Measurements from ENCODE around the gene ACOT4.
"Not testable (repeated sequence)": the region's sequence is repeated elsewhere in the genome, so short reads cannot be mapped to it uniquely, and the experiment has no call there.

The ACOT4 gene

DNA sequence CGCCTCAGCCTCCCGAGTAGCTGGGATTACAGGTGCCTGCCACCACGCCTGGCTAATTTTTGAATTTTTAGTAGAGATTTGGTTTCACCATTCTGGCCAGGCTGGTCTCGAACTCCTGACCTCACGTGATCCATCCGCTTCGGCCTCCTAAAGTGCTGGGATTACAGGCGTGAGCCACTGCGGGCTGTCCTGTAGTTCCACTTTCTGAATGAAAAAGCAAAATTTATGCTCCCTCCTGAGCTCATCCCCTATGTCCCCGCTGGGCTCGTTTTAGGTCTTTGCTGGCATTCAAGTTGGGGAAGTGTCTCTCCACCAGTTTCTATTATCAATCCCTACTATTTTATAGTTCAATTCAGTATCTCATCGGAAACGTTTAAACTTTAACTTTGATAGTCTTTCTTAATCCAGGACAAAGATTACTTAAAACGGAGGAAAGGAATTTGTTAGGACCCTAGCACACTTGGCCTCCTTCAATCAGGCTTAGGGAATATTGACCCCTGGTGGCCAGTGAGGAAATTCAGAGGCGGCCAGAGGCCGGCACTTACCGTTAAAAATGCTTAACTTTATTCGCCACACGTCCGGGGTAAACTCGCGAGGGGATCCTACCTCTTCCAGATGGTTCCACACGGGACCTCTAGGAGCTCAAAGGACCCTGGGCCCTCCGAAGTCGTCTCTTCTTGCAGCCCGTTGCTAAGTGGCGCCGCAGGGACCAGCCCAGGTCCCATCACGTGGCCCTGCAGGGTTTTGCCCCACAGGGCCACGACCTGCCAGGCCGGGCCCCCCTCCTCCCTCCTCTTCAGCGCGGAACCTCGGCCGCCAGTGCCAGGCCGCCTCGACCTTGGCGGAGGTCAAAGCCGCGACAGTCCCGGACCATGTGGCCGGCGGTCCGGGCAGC is 41.7 kb downstream of the ACOT4 start:
- DNase-seq (ENCODE audit: low read depth) = no peak

DNA sequence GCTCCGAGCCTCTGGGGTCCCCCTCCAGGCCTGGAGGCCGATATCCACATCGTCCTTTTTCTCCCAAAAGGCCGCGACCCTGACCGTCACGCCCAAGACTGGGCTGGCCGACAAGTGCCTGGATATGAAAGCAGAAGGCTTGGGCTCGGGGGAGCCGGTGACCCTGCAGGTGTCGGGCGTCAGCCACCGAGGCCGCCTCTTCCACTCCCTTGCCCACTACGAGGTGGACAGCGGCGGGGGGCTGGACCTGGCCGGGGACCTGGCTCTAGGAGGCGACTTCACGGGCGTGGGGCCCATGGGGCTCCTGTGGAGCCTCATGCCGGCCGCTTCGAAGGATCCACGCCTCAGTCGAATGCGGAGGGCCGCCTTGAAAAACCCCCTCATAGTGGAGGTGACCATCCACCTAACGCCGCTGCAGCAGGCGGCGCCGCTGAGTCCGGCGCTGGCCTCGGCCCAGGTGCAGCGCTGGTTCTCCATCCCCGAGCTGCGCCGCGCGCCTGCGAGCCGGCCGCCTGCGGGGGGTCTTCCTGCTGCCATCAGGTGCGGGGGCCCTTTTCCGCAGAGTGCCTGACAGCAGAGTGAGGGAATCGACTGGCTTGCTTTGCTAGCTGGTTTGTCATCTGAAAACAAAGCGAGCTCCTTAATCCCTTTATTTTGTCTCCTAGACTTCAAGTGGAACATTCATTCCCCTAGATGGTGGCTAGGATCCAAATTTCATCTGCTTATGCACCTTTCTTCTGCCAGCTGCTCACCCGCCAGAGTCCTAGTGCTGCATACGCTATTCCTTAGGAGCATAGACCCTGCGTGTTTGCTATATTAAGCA is 42.5 kb downstream of the ACOT4 start:
- no peak for DNase-seq (ENCODE audit: low read depth)

DNA sequence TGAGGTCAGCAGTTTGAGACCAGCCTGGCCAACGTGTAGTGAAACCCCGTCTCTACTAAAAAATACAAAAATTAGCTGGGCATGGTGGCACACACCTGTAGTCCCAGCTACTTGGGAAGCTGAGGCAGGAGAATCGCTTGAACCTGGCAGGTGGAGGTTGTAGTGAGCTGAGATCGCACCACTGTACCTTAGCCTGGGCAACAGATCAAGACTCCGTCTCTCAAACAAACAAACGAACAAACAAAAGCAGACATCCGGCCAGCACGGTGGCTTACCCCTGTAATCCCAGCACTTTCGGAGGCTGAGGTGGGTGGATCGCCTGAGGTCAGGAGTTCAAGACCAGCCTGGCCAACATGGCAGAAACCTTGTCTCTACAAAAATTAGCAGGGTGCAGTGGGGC is 44.7 kb downstream of the ACOT4 start:
- DNase-seq (ENCODE audit: low read depth) = not testable (repeated sequence)

DNA sequence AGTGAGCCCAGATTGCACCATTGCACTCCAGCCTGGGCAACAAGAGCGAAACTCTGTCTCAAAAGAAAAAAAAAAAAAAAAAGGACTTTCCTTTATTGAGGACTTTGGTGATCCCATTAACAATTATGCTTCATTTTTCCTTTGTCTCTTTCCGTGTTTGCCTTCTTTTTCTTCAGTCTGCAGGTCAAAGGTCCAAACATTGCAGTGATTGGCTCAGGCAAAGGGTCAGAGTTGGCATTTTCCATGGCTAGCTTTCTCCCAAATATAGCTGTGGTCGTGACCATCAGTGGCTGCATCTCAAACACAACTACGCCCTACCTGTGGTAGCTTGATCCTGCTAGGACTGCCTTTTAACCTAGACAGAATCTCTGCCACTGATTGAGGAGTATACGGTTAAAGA is 46.2 kb downstream of the ACOT4 start:
- no peak for DNase-seq (ENCODE audit: low read depth)

DNA sequence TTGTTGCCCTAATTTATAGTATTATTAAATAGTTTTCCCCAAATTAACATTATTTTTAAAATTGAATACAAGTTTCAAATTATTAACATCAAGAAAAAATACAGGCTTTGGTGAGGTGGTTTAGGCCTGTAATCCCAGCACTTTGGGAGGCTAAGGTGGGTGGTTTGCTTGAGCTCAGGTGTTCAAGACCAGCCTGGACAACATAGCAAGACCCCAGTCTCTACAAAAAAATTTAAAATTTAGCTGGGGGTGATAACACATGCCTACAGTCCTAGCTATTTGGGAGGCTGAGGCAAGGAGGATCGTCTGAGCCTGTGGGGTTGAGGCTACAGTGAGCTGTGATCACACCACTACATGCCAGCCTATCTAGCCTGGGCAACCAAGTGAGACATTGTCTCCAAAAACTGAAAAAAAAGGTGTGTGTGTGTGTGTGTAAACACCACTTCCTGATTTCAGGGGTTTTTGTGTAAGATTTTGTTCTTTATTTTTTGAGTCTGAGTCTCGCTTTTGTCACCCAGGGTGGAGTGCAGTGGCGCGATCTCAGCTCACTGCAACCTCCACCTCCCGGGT is 49.2 kb downstream of the ACOT4 start:
- no peak for DNase-seq (ENCODE audit: low read depth)

DNA sequence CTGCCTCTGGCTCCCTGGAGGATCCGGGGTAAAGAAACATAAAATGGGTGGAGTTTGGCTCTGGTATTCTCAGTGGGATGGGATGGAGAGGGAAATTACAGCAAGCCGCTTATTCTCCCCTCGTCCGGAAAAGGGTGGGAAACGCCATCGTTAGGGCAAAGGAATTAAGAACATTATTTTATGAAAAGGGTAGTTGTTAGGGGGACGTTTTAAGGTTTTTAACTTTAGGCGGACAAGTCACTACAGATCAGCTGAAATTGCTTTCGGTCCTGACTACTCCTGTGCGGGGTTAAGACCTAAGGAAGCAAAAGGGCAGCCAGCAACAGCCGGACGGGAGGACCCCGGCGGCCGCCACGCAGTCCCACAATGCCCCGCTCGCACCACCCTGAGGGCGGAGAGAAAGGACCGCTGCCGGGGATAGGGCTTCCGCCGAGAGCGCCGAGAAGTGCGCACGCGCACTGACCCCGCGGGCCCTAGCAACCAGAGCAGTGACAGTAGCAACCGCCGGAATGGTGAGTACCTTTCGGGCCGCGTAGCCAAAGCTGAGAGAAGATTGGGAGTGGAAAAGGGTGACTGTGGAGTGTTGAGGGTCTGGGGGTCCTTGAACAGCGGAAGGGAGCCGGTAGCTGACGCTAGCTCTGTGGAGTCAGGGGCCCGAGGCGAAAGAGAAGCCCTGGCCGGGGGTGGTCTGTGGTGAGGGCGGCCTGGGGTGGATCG is 53.0 kb downstream of the ACOT4 start, which contains the start of gene DNAL1:
DNAL1 (plus strand) TSS at position 456 of the 717 bp plus-strand sequence; CDS start at position 510, 54 bp downstream.
- peak; percentile 84 for DNase-seq (ENCODE audit: low read depth)

DNA sequence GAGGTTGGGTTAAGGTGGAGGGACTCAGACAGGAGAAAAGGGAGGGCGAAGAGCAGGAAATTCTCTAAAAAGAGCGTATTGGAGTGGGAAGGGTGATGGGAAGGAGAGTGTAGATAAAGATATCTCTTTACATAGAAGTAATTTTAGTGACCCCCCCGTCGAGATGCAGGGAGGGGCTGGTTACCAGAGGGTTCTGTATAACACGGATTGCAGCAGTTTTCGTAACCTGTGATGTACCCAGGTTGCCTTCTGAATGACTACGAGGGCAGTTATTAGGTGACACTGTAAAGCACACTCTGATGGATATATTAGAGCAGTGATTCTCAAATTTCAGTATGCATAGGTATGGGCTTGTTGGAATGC is 53.6 kb downstream of the ACOT4 start:
- DNase-seq (ENCODE audit: low read depth) = no peak

Data from GM04504 (cell line).